K562 (cell line): ENCODE results near the gene VARS1.

Experiments used
- CREM ChIP-seq: IDR thresholded peaks from 2 replicates; pipeline ENCODE4 v1.6.1; 2014; ENCODE audit warnings: antibody characterized with exemption, low read depth
- DNMT1 ChIP-seq: fragments of 450-650 bp; IDR thresholded peaks from 2 replicates; pipeline ENCODE4 v1.6.1; 2016; ENCODE audit warnings: antibody characterized with exemption, mild to moderate bottlenecking
- MAFK ChIP-seq: IDR thresholded peaks from 2 replicates; pipeline ENCODE4 v1.6.1; 2011; ENCODE audit warnings: low read length, improper control_type of control experiment
- PHB2 ChIP-seq: fragments of 450-650 bp; IDR thresholded peaks from 2 replicates; pipeline ENCODE4 v1.6.1; 2017; ENCODE audit warnings: low read depth
- POLR2A ChIP-seq: fragments of 450-650 bp; conservative IDR thresholded peaks from 2 replicates; pipeline ENCODE4 v1.6.1; 2016
- SMARCA4 ChIP-seq: fragments of 450-650 bp; IDR thresholded peaks from 2 replicates; pipeline ENCODE4 v1.6.1; 2016
- TAF7 ChIP-seq: fragments of 450-650 bp; IDR thresholded peaks from 2 replicates; pipeline ENCODE4 v1.6.1; 2016; ENCODE audit warnings: missing genetic modification characterization, missing compliant biosample characterization
- ZKSCAN1 ChIP-seq: fragments of 150-350 bp; IDR thresholded peaks from 2 replicates; pipeline ENCODE4 v1.6.1; 2016; ENCODE audit warnings: low read depth, low read length
- ZNF184 ChIP-seq: sonication (generic); formaldehyde crosslinking; IDR thresholded peaks from 2 replicates; pipeline ENCODE4 v1.5.0; 2020; ENCODE audit warnings: missing genetic modification reagents
- ZNF589 ChIP-seq: fragments of 200-800 bp; sonication (Bioruptor generic); IDR thresholded peaks from 2 replicates; pipeline ENCODE4 v1.6.1; 2016; ENCODE audit warnings: low read depth, missing genetic modification characterization, missing compliant biosample characterization
- TF ChIP-seq, protein P1 (sequence below), 3 experiments: IDR thresholded peaks in 2 of 3; conservative IDR thresholded peaks in 1 of 3; 2 replicates each; pipeline ENCODE4 v1.5.1; 2011 to 2012; ENCODE audit warnings: low read length in 3 of 3, mild to moderate bottlenecking in 3 of 3, control low read depth in 2 of 3, improper control_type of control experiment in 1 of 3, inconsistent platforms in 1 of 3, low read depth in 1 of 3, mixed read lengths in 1 of 3, moderate library complexity in 1 of 3; ENCODE audit not compliant: insufficient read depth in 2 of 3
- TF ChIP-seq, protein P2 (sequence below): sonication (generic); formaldehyde crosslinking; IDR thresholded peaks from 2 replicates; pipeline ENCODE4 v1.9.0; 2022; ENCODE audit warnings: mild to moderate bottlenecking, missing genetic modification reagents
- TF ChIP-seq, protein P3 (sequence below): sonication (generic); formaldehyde crosslinking; IDR thresholded peaks from 2 replicates; pipeline ENCODE4 v1.8.1; 2023; ENCODE audit warnings: missing genetic modification reagents, mild to moderate bottlenecking, borderline replicate concordance
- TF ChIP-seq, protein P4 (sequence below): sonication (generic); formaldehyde crosslinking; IDR thresholded peaks from 2 replicates; pipeline ENCODE4 v1.8.0; 2022; ENCODE audit warnings: mild to moderate bottlenecking, low read depth, missing genetic modification reagents

DNA sequence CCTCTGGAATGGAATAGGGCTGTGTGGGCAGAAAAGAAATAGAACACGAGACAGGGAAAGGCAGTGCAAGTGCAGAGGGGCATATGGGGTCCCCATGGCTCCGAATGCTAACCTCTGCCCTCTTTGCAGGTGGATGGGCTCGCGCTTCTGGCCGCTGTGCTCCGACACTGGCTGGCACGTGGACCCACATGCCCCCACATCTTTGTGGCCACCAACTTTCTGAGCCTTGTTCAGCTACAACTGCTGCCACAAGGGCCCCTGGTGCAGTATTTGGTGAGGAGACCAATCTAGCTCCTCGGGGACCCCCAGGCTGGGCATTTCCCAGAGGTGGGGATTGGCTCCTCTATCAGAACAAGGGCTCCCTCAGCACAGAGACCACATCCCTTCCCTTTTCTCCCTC lies 34.2 kb downstream of the VARS1 start:
- no peak for TF ChIP-seq DNMT1
- no peak for TF ChIP-seq PHB2
- TF ChIP-seq TAF7 (tag) = no peak
- TF ChIP-seq, protein P1, sequence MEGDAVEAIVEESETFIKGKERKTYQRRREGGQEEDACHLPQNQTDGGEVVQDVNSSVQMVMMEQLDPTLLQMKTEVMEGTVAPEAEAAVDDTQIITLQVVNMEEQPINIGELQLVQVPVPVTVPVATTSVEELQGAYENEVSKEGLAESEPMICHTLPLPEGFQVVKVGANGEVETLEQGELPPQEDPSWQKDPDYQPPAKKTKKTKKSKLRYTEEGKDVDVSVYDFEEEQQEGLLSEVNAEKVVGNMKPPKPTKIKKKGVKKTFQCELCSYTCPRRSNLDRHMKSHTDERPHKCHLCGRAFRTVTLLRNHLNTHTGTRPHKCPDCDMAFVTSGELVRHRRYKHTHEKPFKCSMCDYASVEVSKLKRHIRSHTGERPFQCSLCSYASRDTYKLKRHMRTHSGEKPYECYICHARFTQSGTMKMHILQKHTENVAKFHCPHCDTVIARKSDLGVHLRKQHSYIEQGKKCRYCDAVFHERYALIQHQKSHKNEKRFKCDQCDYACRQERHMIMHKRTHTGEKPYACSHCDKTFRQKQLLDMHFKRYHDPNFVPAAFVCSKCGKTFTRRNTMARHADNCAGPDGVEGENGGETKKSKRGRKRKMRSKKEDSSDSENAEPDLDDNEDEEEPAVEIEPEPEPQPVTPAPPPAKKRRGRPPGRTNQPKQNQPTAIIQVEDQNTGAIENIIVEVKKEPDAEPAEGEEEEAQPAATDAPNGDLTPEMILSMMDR (IDR thresholded peaks at IDR 0.05 in 2 of 3, conservative IDR thresholded peaks at IDR 0.05 in 1 of 3; ENCODE audit: insufficient read depth in 2 of 3, low read depth in 1 of 3, low read length in 3 of 3) = no peak
- no peak for TF ChIP-seq ZKSCAN1
- TF ChIP-seq, protein P2, sequence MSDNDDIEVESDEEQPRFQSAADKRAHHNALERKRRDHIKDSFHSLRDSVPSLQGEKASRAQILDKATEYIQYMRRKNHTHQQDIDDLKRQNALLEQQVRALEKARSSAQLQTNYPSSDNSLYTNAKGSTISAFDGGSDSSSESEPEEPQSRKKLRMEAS = no peak
- no peak for TF ChIP-seq MAFK
- no peak for TF ChIP-seq SMARCA4
- TF ChIP-seq, protein P3, sequence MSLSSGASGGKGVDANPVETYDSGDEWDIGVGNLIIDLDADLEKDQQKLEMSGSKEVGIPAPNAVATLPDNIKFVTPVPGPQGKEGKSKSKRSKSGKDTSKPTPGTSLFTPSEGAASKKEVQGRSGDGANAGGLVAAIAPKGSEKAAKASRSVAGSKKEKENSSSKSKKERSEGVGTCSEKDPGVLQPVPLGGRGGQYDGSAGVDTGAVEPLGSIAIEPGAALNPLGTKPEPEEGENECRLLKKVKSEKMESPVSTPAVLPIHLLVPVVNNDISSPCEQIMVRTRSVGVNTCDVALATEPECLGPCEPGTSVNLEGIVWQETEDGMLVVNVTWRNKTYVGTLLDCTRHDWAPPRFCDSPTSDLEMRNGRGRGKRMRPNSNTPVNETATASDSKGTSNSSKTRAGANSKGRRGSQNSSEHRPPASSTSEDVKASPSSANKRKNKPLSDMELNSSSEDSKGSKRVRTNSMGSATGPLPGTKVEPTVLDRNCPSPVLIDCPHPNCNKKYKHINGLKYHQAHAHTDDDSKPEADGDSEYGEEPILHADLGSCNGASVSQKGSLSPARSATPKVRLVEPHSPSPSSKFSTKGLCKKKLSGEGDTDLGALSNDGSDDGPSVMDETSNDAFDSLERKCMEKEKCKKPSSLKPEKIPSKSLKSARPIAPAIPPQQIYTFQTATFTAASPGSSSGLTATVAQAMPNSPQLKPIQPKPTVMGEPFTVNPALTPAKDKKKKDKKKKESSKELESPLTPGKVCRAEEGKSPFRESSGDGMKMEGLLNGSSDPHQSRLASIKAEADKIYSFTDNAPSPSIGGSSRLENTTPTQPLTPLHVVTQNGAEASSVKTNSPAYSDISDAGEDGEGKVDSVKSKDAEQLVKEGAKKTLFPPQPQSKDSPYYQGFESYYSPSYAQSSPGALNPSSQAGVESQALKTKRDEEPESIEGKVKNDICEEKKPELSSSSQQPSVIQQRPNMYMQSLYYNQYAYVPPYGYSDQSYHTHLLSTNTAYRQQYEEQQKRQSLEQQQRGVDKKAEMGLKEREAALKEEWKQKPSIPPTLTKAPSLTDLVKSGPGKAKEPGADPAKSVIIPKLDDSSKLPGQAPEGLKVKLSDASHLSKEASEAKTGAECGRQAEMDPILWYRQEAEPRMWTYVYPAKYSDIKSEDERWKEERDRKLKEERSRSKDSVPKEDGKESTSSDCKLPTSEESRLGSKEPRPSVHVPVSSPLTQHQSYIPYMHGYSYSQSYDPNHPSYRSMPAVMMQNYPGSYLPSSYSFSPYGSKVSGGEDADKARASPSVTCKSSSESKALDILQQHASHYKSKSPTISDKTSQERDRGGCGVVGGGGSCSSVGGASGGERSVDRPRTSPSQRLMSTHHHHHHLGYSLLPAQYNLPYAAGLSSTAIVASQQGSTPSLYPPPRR (CRISPR knock-in tag) = no peak
- TF ChIP-seq, protein P4, sequence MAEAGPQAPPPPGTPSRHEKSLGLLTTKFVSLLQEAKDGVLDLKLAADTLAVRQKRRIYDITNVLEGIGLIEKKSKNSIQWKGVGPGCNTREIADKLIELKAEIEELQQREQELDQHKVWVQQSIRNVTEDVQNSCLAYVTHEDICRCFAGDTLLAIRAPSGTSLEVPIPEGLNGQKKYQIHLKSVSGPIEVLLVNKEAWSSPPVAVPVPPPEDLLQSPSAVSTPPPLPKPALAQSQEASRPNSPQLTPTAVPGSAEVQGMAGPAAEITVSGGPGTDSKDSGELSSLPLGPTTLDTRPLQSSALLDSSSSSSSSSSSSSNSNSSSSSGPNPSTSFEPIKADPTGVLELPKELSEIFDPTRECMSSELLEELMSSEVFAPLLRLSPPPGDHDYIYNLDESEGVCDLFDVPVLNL (CRISPR knock-in tag) = no peak
- no peak for TF ChIP-seq ZNF184 (CRISPR knock-in tag)
- TF ChIP-seq ZNF589 (CRISPR knock-in tag) = no peak
- no peak for TF ChIP-seq CREM
- no peak; the same call in 1 of the 2 replicates for TF ChIP-seq POLR2A
